Astrocyte (in vitro differentiated cells and primary cell): ENCODE results near the gene FAM222A. TPM values are rescaled to one million over a fixed set of nuclear protein-coding genes. Genes with fewer than 3 reads are reported as not detected.

Experiments used
- DNase-seq: peaks from one replicate; pipeline ENCODE4 v3.0.0-alpha.2; 2010; ENCODE audit warnings: low read depth
- FAIRE-seq: peaks from 2 replicates; lab custom pipeline; 2011; peaks lifted over from hg19 to GRCh38; lab: Jason Lieb, UNC
- H2AFZ ChIP-seq: 2 replicates; pipeline ENCODE4 v1.6.0; 2012; ENCODE audit warnings: low read depth, low read length, inconsistent platforms
- H3K27ac ChIP-seq: 2 replicates; pipeline ENCODE4 v1.5.1; 2011; ENCODE audit warnings: low read depth, low read length, inconsistent platforms
- H3K27me3 ChIP-seq: 2 replicates; pipeline ENCODE4 v1.6.0; 2011; ENCODE audit warnings: low read length, inconsistent platforms; ENCODE audit not compliant: insufficient read depth
- H3K36me3 ChIP-seq: 2 replicates; pipeline ENCODE4 v1.5.1; 2011; ENCODE audit warnings: low read length, inconsistent platforms; ENCODE audit not compliant: insufficient read depth
- H3K4me1 ChIP-seq: 2 replicates; pipeline ENCODE4 v1.5.1; 2011; ENCODE audit warnings: low read length, inconsistent platforms; ENCODE audit not compliant: insufficient read depth
- H3K4me2 ChIP-seq: 2 replicates; pipeline ENCODE4 v1.6.0; 2012; ENCODE audit warnings: low read length, inconsistent platforms
- H3K4me3 ChIP-seq: 2 replicates; pipeline ENCODE4 v1.5.1; 2011; ENCODE audit warnings: low read depth, mild to moderate bottlenecking, low read length, inconsistent platforms; ENCODE audit not compliant: insufficient read depth
- H3K79me2 ChIP-seq: 2 replicates; pipeline ENCODE4 v1.6.0; 2012; ENCODE audit warnings: mild to moderate bottlenecking, low read length, inconsistent platforms; ENCODE audit not compliant: insufficient read depth
- H3K9ac ChIP-seq: 2 replicates; pipeline ENCODE4 v1.6.0; 2012; ENCODE audit warnings: mild to moderate bottlenecking, low read length, inconsistent platforms
- H3K9me3 ChIP-seq: 2 replicates; pipeline ENCODE4 v1.5.1; 2012; ENCODE audit warnings: low read depth, mild to moderate bottlenecking, low read length, inconsistent platforms; ENCODE audit not compliant: insufficient read depth
- H4K20me1 ChIP-seq: 2 replicates; pipeline ENCODE4 v1.6.0; 2012; ENCODE audit warnings: low read length, inconsistent platforms; ENCODE audit not compliant: insufficient read depth
- H3K27ac Mint-ChIP-seq: one replicate; pipeline ENCODE4 v1.8.0; 2021; ENCODE audit warnings: mild to moderate bottlenecking, mixed read lengths; ENCODE audit not compliant: unreplicated experiment
- H3K27me3 Mint-ChIP-seq: one replicate; pipeline ENCODE4 v1.8.0; 2021; ENCODE audit warnings: low read depth, mixed read lengths; ENCODE audit not compliant: unreplicated experiment
- H3K36me3 Mint-ChIP-seq: one replicate; pipeline ENCODE4 v1.8.0; 2021; ENCODE audit warnings: low read depth, mixed read lengths; ENCODE audit not compliant: unreplicated experiment
- H3K4me1 Mint-ChIP-seq: one replicate; pipeline ENCODE4 v1.8.0; 2021; ENCODE audit warnings: low read depth, mixed read lengths; ENCODE audit not compliant: unreplicated experiment
- H3K4me3 Mint-ChIP-seq: one replicate; pipeline ENCODE4 v1.8.0; 2021; ENCODE audit warnings: mild to moderate bottlenecking, moderate library complexity, mixed read lengths; ENCODE audit not compliant: unreplicated experiment
- H3K9me3 Mint-ChIP-seq: one replicate; pipeline ENCODE4 v1.8.0; 2021; ENCODE audit warnings: mild to moderate bottlenecking, mixed read lengths; ENCODE audit not compliant: unreplicated experiment
- EZH2 ChIP-seq: IDR thresholded peaks from 2 replicates; pipeline ENCODE4 v1.6.1; 2012; ENCODE audit warnings: mild to moderate bottlenecking, low read length, inconsistent platforms; ENCODE audit not compliant: insufficient read depth
- total RNA-seq: library from RNA; stranded (reverse); gene quantifications from 2 replicates; pipeline ENCODE4 v1.2.1, GENCODE V29; 2021
- TF ChIP-seq, protein P1 (sequence below): IDR thresholded peaks from 2 replicates; pipeline ENCODE4 v1.5.1; 2011; ENCODE audit warnings: low read depth, mild to moderate bottlenecking, inconsistent platforms, low read length, moderate library complexity; ENCODE audit not compliant: insufficient read depth

The FAM222A gene
- total RNA-seq, 1 donor from 2014 or later = 1.2 TPM

DNA sequence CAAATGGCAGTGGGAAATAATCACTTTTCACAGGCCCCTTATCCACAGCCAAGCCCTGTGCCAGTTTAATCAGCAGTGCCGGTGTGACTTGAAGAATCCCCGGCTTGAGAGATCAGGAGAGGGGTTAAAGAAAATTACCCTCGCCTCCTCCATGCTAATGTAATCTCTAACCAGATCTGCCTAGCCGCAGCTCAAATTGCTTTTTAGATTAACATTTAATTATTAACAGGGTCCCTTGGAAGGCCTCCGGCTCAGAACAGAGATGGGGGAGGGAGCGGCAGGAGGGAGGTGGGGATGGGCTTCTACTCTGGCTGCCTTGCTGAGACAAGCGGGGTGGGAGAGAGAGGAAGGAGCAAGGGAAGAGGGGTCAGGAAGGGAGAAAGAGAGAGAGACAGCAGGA lies 24.0 kb downstream of the FAM222A start:
- DNase-seq (no peak), FAIRE-seq (no peak)
- no peaks in the 10 kb centered on the region for H3K79me2 ChIP-seq
- Mint-ChIP-seq H3K27ac (no peak overlapping the region), H3K36me3 (peaks cover 2% of the 10 kb centered on the region), H3K9me3 (no peaks in the 10 kb centered on the region), H3K4me1 (peaks cover 6% of the 10 kb centered on the region), H3K4me3 (no peak overlapping the region), H3K27me3 (peaks cover 33% of the 10 kb centered on the region)
- H3K4me2 ChIP-seq = no peak overlapping the region
- no peak overlapping the region for H3K27ac ChIP-seq
- H3K9me3 ChIP-seq = no peaks in the 10 kb centered on the region
- H4K20me1 ChIP-seq = no peaks in the 10 kb centered on the region
- peaks cover 6% of the 10 kb centered on the region for H3K4me1 ChIP-seq
- H3K27me3 ChIP-seq = peaks cover 17% of the 10 kb centered on the region
- no peaks in the 10 kb centered on the region for H3K36me3 ChIP-seq
- H2AFZ ChIP-seq = no peak overlapping the region
- TF ChIP-seq EZH2 = no peak
- no peak overlapping the region for H3K4me3 ChIP-seq
- no peak overlapping the region for H3K9ac ChIP-seq

DNA sequence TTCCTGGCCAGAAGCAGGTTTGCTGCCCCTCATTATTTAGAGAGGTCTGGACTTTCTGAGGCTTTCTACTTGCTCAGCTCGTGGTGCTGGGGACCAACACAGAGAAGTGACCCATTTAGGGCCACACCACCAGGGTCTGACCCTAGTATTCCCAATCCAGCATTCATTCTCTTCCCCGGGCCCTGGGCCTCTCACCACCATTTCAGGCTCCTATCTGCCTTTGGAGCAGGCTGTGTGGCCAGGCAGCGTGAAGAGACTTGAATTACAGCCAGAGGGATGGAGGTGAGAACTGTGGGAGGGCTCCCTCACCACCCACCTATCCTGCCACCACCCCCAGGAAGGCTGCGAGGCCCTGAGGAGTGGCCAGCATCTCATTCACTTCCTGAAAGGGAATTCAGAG lies 24.6 kb downstream of the FAM222A start:
- Mint-ChIP-seq H3K27me3 (peaks cover 35% of the 10 kb centered on the region), H3K27ac (no peak overlapping the region), H3K4me1 (peaks cover 6% of the 10 kb centered on the region), H3K9me3 (no peaks in the 10 kb centered on the region), H3K36me3 (peaks cover 4% of the 10 kb centered on the region), H3K4me3 (no peak overlapping the region)
- Histone ChIP-seq H3K27ac (no peak overlapping the region), H3K9me3 (no peaks in the 10 kb centered on the region), H3K79me2 (no peaks in the 10 kb centered on the region), H3K27me3 (peaks cover 13% of the 10 kb centered on the region), H4K20me1 (no peaks in the 10 kb centered on the region), H3K9ac (no peak overlapping the region), H3K4me3 (no peak overlapping the region), H3K4me2 (no peak overlapping the region), H3K4me1 (peaks cover 6% of the 10 kb centered on the region), H3K36me3 (no peaks in the 10 kb centered on the region), H2AFZ (no peak overlapping the region)
- DNase-seq (no peak), FAIRE-seq (no peak)
- TF ChIP-seq, protein P1, sequence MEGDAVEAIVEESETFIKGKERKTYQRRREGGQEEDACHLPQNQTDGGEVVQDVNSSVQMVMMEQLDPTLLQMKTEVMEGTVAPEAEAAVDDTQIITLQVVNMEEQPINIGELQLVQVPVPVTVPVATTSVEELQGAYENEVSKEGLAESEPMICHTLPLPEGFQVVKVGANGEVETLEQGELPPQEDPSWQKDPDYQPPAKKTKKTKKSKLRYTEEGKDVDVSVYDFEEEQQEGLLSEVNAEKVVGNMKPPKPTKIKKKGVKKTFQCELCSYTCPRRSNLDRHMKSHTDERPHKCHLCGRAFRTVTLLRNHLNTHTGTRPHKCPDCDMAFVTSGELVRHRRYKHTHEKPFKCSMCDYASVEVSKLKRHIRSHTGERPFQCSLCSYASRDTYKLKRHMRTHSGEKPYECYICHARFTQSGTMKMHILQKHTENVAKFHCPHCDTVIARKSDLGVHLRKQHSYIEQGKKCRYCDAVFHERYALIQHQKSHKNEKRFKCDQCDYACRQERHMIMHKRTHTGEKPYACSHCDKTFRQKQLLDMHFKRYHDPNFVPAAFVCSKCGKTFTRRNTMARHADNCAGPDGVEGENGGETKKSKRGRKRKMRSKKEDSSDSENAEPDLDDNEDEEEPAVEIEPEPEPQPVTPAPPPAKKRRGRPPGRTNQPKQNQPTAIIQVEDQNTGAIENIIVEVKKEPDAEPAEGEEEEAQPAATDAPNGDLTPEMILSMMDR = no peak
- TF ChIP-seq EZH2 = no peak

DNA sequence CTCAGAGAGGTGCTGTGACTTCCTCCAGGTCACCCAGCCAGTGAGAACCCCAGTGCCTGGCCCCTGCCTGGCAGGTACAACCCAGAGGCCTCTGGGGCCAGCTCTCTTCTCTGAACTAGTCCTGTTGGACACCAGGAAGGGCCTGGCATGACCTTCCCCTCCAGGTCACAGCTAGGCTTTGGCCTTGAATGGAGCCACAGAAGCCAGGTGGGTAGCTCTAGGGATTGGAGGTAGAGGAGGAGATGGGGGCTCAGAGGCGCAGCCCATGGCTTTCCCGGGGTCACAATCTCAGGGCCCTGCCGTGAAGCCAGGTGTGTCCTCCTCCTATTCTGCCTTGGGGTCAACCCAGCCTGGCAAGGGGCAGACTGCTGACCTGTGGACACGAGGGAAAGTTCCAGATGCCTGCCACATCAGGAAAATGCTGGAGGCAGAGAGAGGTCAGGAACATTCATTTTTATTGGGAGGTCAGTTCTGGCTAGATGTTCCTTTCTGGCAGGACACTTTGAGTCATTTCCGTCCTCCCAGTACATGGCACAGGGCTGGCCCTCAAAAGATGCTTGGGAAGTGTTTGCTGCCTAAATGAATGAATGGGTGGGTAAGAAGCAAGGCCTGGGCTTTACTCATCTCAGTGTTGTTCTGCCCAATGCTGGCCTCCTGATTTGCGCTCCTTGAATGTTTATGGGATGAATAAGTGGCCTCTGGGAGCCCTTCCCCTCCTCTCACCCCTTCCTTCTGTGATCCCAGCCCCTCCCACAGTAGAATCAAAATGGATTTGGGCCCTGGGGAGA lies 25.4 kb downstream of the FAM222A start:
- Mint-ChIP-seq H3K4me3 (no peak overlapping the region), H3K27me3 (peaks cover 35% of the 10 kb centered on the region), H3K27ac (no peak overlapping the region), H3K4me1 (peaks cover 6% of the 10 kb centered on the region), H3K36me3 (peaks cover 4% of the 10 kb centered on the region), H3K9me3 (no peaks in the 10 kb centered on the region)
- peaks cover 13% of the 10 kb centered on the region for H3K27me3 ChIP-seq
- H3K4me1 ChIP-seq = peaks cover 6% of the 10 kb centered on the region
- H3K4me2 ChIP-seq = no peak overlapping the region
- no peaks in the 10 kb centered on the region for H3K36me3 ChIP-seq
- DNase-seq (peak; percentile 10), FAIRE-seq (no peak)
- H3K9me3 ChIP-seq = no peaks in the 10 kb centered on the region
- H3K4me3 ChIP-seq = no peak overlapping the region
- H2AFZ ChIP-seq = no peak overlapping the region
- TF ChIP-seq, protein P1 = no peak
- no peak for TF ChIP-seq EZH2
- no peak overlapping the region for H3K9ac ChIP-seq
- H4K20me1 ChIP-seq = no peaks in the 10 kb centered on the region
- H3K27ac ChIP-seq = no peak overlapping the region
- no peaks in the 10 kb centered on the region for H3K79me2 ChIP-seq
